WTC11 (cell line): Measurements from ENCODE around the gene ATP8B3. TPM values are rescaled to one million over a fixed set of nuclear protein-coding genes. Genes with fewer than 3 reads are reported as not detected.

ENCODE experiments used
- ATAC-seq: fragments of 200-7000 bp; cut with Tn5 transposase; 2 replicates; pipeline ENCODE4 v1.10.0; 2021; ENCODE audit warnings: mild to moderate bottlenecking, moderate library complexity
- Bru-seq: library from RNA; stranded (reverse); fragments of 400-500 nt; gene quantifications from one replicate; lab custom pipeline; 2021; lab: Mats Ljungman, UMichigan
- CTCF ChIA-PET: fragments of 300-600 bp; sonication (Branson Sonifier 250); formaldehyde crosslinking; loops from one replicate; lab custom pipeline; 2021; ENCODE audit warnings: antibody characterized with exemption; lab: Charles Lee
- POLR2A ChIA-PET: fragments of 350-600 bp; sonication (Branson Sonifier 250); formaldehyde crosslinking; loops from one replicate; lab custom pipeline; 2021; ENCODE audit warnings: antibody characterized with exemption; lab: Charles Lee
- DNase-seq: peaks from one replicate; pipeline ENCODE4 v3.0.0; 2021; ENCODE audit warnings: low spot score
- H3K27ac Mint-ChIP-seq: 2 replicates; pipeline ENCODE4 v1.8.0; 2021; ENCODE audit warnings: mixed read lengths
- H3K27me3 Mint-ChIP-seq: 2 replicates; pipeline ENCODE4 v1.8.0; 2021; ENCODE audit warnings: low read depth, mild to moderate bottlenecking, moderate library complexity, mixed read lengths
- H3K36me3 Mint-ChIP-seq: 2 replicates; pipeline ENCODE4 v1.8.0; 2021; ENCODE audit warnings: mixed read lengths
- H3K4me1 Mint-ChIP-seq: 2 replicates; pipeline ENCODE4 v1.8.0; 2022; ENCODE audit warnings: mixed read lengths
- H3K4me3 Mint-ChIP-seq: 2 replicates; pipeline ENCODE4 v1.8.0; 2021; ENCODE audit warnings: mild to moderate bottlenecking, moderate library complexity, mixed read lengths
- H3K9me3 Mint-ChIP-seq: 2 replicates; pipeline ENCODE4 v1.8.0; 2021; ENCODE audit warnings: mixed read lengths
- ATF1 ChIP-seq: sonication (generic); formaldehyde crosslinking; IDR thresholded peaks from 2 replicates; pipeline ENCODE4 v1.8.1; 2023; ENCODE audit warnings: mild to moderate bottlenecking, moderate library complexity, missing genetic modification reagents
- CBFB ChIP-seq: sonication (generic); formaldehyde crosslinking; IDR thresholded peaks from 2 replicates; pipeline ENCODE4 v1.8.1; 2022; ENCODE audit warnings: mild to moderate bottlenecking, low read depth, missing genetic modification reagents
- E2F5 ChIP-seq: sonication (generic); formaldehyde crosslinking; IDR thresholded peaks from 2 replicates; pipeline ENCODE4 v1.8.1; 2022; ENCODE audit warnings: mild to moderate bottlenecking, moderate library complexity, missing genetic modification reagents
- MXD4 ChIP-seq: fragments of 250-450 bp; sonication (Bioruptor Pico); IDR thresholded peaks from 2 replicates; pipeline ENCODE4 v1.8.0; 2021; ENCODE audit warnings: mild to moderate bottlenecking, moderate library complexity, borderline replicate concordance
- NFYB ChIP-seq: sonication (generic); formaldehyde crosslinking; conservative IDR thresholded peaks from 2 replicates; pipeline ENCODE4 v1.8.0; 2022; ENCODE audit warnings: low read depth, missing genetic modification reagents
- NR2C2 ChIP-seq: sonication (generic); formaldehyde crosslinking; IDR thresholded peaks from 2 replicates; pipeline ENCODE4 v1.8.0; 2022; ENCODE audit warnings: mild to moderate bottlenecking, missing genetic modification reagents
- RELA ChIP-seq: sonication (generic); formaldehyde crosslinking; IDR thresholded peaks from 2 replicates; pipeline ENCODE4 v1.8.1; 2022; ENCODE audit warnings: missing genetic modification reagents, mild to moderate bottlenecking, borderline replicate concordance
- TP53 ChIP-seq: sonication (generic); formaldehyde crosslinking; IDR thresholded peaks from 2 replicates; pipeline ENCODE4 v1.8.1; 2023; ENCODE audit warnings: mild to moderate bottlenecking, missing genetic modification reagents
- ZBTB21 ChIP-seq: sonication (generic); formaldehyde crosslinking; IDR thresholded peaks from 2 replicates; pipeline ENCODE4 v1.8.1; 2023; ENCODE audit warnings: mild to moderate bottlenecking, missing genetic modification reagents, borderline replicate concordance
- ZNF121 ChIP-seq: sonication (generic); formaldehyde crosslinking; IDR thresholded peaks from 2 replicates; pipeline ENCODE4 v1.8.0; 2023; ENCODE audit warnings: missing genetic modification reagents
- ZNF416 ChIP-seq: fragments of 250-450 bp; sonication (Bioruptor Pico); IDR thresholded peaks from 2 replicates; pipeline ENCODE4 v1.9.0; 2021; ENCODE audit warnings: mild to moderate bottlenecking, inconsistent platforms
- ZNF512 ChIP-seq: sonication (generic); formaldehyde crosslinking; IDR thresholded peaks from 2 replicates; pipeline ENCODE4 v1.8.1; 2022; ENCODE audit warnings: missing genetic modification reagents, borderline replicate concordance
- long read RNA-seq, 3 experiments: library from RNA in 1 of 3; library from capped mRNA in 1 of 3; library from polyadenylated mRNA in 1 of 3; unstranded in 2 of 3; stranded (forward) in 1 of 3; transcript quantifications; one replicate each; pipeline ENCODE4 v2.0.0, GENCODE V29; 2021
- total RNA-seq: library from RNA; stranded (reverse); gene quantifications from 3 replicates; pipeline ENCODE4 v1.2.3, GENCODE V29; 2021
- TF ChIP-seq, protein P1 (sequence below): fragments of 250-450 bp; sonication (Bioruptor Pico); IDR thresholded peaks from 2 replicates; pipeline ENCODE4 v1.9.0; 2021; ENCODE audit warnings: mild to moderate bottlenecking, borderline replicate concordance
- TF ChIP-seq, protein P2 (sequence below): sonication (generic); formaldehyde crosslinking; IDR thresholded peaks from 2 replicates; pipeline ENCODE4 v1.8.1; 2022; ENCODE audit warnings: low read depth, mild to moderate bottlenecking, moderate library complexity, missing genetic modification reagents, borderline replicate concordance
- TF ChIP-seq, protein P3 (sequence below): sonication (generic); formaldehyde crosslinking; IDR thresholded peaks from 2 replicates; pipeline ENCODE4 v1.8.0; 2022; ENCODE audit warnings: mild to moderate bottlenecking, missing genetic modification reagents
- TF ChIP-seq, protein P4 (sequence below): fragments of 250-450 bp; sonication (Bioruptor Pico); IDR thresholded peaks from 2 replicates; pipeline ENCODE4 v1.8.0; 2021; ENCODE audit warnings: mild to moderate bottlenecking
- TF ChIP-seq, protein P5 (sequence below): fragments of 250-450 bp; sonication (Bioruptor Pico); IDR thresholded peaks from 2 replicates; pipeline ENCODE4 v1.9.0; 2021; ENCODE audit warnings: mild to moderate bottlenecking

Gene ATP8B3
- 5.5 to 8.2 TPM (median 8.0 TPM) in 3 replicates for total RNA-seq
- percentile 19 among the genes with signal in this experiment for Bru-seq, nascent RNA
- long read RNA-seq, experiment 1, partial matches to known transcripts, result 10 of 32 reads
- long read RNA-seq, experiment 1, other reads (novel, unspliced or antisense), result 22 of 32 reads
- long read RNA-seq, experiment 2, partial matches to known transcripts, result 9 of 14 reads
- long read RNA-seq, experiment 2, other reads (novel, unspliced or antisense), result 5 of 14 reads
- long read RNA-seq, experiment 3, partial matches to known transcripts, result 0 of 2 reads
- long read RNA-seq, experiment 3, other reads (novel, unspliced or antisense), result 2 of 2 reads

- H3K27ac Mint-ChIP-seq, result peak within 1 kb of the TSS; percentile 95
- H3K36me3 Mint-ChIP-seq, result no peaks in the 10 kb centered on the region
- TF ChIP-seq, protein P1, sequence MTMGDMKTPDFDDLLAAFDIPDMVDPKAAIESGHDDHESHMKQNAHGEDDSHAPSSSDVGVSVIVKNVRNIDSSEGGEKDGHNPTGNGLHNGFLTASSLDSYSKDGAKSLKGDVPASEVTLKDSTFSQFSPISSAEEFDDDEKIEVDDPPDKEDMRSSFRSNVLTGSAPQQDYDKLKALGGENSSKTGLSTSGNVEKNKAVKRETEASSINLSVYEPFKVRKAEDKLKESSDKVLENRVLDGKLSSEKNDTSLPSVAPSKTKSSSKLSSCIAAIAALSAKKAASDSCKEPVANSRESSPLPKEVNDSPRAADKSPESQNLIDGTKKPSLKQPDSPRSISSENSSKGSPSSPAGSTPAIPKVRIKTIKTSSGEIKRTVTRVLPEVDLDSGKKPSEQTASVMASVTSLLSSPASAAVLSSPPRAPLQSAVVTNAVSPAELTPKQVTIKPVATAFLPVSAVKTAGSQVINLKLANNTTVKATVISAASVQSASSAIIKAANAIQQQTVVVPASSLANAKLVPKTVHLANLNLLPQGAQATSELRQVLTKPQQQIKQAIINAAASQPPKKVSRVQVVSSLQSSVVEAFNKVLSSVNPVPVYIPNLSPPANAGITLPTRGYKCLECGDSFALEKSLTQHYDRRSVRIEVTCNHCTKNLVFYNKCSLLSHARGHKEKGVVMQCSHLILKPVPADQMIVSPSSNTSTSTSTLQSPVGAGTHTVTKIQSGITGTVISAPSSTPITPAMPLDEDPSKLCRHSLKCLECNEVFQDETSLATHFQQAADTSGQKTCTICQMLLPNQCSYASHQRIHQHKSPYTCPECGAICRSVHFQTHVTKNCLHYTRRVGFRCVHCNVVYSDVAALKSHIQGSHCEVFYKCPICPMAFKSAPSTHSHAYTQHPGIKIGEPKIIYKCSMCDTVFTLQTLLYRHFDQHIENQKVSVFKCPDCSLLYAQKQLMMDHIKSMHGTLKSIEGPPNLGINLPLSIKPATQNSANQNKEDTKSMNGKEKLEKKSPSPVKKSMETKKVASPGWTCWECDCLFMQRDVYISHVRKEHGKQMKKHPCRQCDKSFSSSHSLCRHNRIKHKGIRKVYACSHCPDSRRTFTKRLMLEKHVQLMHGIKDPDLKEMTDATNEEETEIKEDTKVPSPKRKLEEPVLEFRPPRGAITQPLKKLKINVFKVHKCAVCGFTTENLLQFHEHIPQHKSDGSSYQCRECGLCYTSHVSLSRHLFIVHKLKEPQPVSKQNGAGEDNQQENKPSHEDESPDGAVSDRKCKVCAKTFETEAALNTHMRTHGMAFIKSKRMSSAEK (CRISPR knock-in tag), result no peak
- no peak for TF ChIP-seq E2F5 (CRISPR knock-in tag)
- TF ChIP-seq, protein P2, sequence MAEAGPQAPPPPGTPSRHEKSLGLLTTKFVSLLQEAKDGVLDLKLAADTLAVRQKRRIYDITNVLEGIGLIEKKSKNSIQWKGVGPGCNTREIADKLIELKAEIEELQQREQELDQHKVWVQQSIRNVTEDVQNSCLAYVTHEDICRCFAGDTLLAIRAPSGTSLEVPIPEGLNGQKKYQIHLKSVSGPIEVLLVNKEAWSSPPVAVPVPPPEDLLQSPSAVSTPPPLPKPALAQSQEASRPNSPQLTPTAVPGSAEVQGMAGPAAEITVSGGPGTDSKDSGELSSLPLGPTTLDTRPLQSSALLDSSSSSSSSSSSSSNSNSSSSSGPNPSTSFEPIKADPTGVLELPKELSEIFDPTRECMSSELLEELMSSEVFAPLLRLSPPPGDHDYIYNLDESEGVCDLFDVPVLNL (CRISPR knock-in tag), result no peak
- TF ChIP-seq RELA, result no peak
- TF ChIP-seq NR2C2 (CRISPR knock-in tag), result no peak
- TF ChIP-seq, protein P3, sequence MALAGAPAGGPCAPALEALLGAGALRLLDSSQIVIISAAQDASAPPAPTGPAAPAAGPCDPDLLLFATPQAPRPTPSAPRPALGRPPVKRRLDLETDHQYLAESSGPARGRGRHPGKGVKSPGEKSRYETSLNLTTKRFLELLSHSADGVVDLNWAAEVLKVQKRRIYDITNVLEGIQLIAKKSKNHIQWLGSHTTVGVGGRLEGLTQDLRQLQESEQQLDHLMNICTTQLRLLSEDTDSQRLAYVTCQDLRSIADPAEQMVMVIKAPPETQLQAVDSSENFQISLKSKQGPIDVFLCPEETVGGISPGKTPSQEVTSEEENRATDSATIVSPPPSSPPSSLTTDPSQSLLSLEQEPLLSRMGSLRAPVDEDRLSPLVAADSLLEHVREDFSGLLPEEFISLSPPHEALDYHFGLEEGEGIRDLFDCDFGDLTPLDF (CRISPR knock-in tag), result no peak
- TF ChIP-seq ZNF121 (CRISPR knock-in tag), result no peak
- TF ChIP-seq, protein P4, sequence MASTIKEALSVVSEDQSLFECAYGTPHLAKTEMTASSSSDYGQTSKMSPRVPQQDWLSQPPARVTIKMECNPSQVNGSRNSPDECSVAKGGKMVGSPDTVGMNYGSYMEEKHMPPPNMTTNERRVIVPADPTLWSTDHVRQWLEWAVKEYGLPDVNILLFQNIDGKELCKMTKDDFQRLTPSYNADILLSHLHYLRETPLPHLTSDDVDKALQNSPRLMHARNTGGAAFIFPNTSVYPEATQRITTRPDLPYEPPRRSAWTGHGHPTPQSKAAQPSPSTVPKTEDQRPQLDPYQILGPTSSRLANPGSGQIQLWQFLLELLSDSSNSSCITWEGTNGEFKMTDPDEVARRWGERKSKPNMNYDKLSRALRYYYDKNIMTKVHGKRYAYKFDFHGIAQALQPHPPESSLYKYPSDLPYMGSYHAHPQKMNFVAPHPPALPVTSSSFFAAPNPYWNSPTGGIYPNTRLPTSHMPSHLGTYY (CRISPR knock-in tag), result no peak
- no peak for TF ChIP-seq CBFB (CRISPR knock-in tag)
- TF ChIP-seq ATF1 (CRISPR knock-in tag), result no peak
- no peak for TF ChIP-seq ZNF416
- TF ChIP-seq, all 79 proteins: peak for 0
- H3K9me3 Mint-ChIP-seq, result no peaks in the 10 kb centered on the region
- ChIA-PET POLR2A (no interaction called here), CTCF (interaction anchor here (0.6 to 4.0 kb wide), 7 partner anchors 14 to 206 kb away, joined by 3 to 20 read pairs (median 4); no protein-coding TSS in a partner anchor)
- H3K4me1 Mint-ChIP-seq, result peaks cover 5% of the 10 kb centered on the region; the same call in 1 of the 2 replicates
- ATAC-seq, result peak; percentile 4
- no peak for DNase-seq
- H3K4me3 Mint-ChIP-seq, result peak within 1 kb of the TSS; percentile 87
- H3K27me3 Mint-ChIP-seq, result peaks cover 4% of the 10 kb centered on the region
Measured at GRCh38 chr19:1811942-1812425, at the start of gene ATP8B3. ATP8B3 (minus strand) TSS chr19:1812276; CDS start chr19:1811736, 540 bp downstream.

GRCh38 chr19:1861599-1862031 lies 49.5 kb upstream of the ATP8B3 start:
- ATAC-seq (no peak), DNase-seq (no peak)
- Mint-ChIP-seq H3K4me3 (peak overlapping the region; percentile 84), H3K27ac (no peak overlapping the region), H3K36me3 (no peaks in the 10 kb centered on the region), H3K27me3 (peaks cover 11% of the 10 kb centered on the region), H3K4me1 (peaks cover 26% of the 10 kb centered on the region), H3K9me3 (no peaks in the 10 kb centered on the region)
- CTCF ChIA-PET, result interaction anchor here (1.1 kb wide), 1 partner anchor 13 kb away, joined by 4 read pairs; the partner anchor contains the start of gene REXO1
- POLR2A ChIA-PET, result no interaction called here
- TF ChIP-seq ZNF512 (CRISPR knock-in tag) (no peak), TP53 (CRISPR knock-in tag) (no peak), ZNF121 (CRISPR knock-in tag) (no peak), NFYB (CRISPR knock-in tag) (no peak), ZBTB21 (CRISPR knock-in tag) (no peak), MXD4 (CRISPR knock-in tag) (no peak)
- TF ChIP-seq, protein P4 (CRISPR knock-in tag), result no peak
- TF ChIP-seq, protein P5, sequence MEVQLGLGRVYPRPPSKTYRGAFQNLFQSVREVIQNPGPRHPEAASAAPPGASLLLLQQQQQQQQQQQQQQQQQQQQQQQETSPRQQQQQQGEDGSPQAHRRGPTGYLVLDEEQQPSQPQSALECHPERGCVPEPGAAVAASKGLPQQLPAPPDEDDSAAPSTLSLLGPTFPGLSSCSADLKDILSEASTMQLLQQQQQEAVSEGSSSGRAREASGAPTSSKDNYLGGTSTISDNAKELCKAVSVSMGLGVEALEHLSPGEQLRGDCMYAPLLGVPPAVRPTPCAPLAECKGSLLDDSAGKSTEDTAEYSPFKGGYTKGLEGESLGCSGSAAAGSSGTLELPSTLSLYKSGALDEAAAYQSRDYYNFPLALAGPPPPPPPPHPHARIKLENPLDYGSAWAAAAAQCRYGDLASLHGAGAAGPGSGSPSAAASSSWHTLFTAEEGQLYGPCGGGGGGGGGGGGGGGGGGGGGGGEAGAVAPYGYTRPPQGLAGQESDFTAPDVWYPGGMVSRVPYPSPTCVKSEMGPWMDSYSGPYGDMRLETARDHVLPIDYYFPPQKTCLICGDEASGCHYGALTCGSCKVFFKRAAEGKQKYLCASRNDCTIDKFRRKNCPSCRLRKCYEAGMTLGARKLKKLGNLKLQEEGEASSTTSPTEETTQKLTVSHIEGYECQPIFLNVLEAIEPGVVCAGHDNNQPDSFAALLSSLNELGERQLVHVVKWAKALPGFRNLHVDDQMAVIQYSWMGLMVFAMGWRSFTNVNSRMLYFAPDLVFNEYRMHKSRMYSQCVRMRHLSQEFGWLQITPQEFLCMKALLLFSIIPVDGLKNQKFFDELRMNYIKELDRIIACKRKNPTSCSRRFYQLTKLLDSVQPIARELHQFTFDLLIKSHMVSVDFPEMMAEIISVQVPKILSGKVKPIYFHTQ (CRISPR knock-in tag), result no peak
